Ureter (tissue), 1 donor: ENCODE measurements around the gene GPR25. TPM values are rescaled to one million over a fixed set of nuclear protein-coding genes. Genes with fewer than 3 reads are reported as not detected.

Source experiments
- DNase-seq: peaks from one replicate; pipeline ENCODE4 v3.0.0-alpha.2; 2020; ENCODE audit warnings: low spot score
- total RNA-seq: library from RNA; stranded (reverse); gene quantifications from one replicate; pipeline ENCODE4 v1.2.4, GENCODE V29; 2023
- donor health status: DM: yes; HTN: yes; CAD: no.

GPR25 gene
- total RNA-seq, 1 donor from 2014 or later, result not detected

DNA sequence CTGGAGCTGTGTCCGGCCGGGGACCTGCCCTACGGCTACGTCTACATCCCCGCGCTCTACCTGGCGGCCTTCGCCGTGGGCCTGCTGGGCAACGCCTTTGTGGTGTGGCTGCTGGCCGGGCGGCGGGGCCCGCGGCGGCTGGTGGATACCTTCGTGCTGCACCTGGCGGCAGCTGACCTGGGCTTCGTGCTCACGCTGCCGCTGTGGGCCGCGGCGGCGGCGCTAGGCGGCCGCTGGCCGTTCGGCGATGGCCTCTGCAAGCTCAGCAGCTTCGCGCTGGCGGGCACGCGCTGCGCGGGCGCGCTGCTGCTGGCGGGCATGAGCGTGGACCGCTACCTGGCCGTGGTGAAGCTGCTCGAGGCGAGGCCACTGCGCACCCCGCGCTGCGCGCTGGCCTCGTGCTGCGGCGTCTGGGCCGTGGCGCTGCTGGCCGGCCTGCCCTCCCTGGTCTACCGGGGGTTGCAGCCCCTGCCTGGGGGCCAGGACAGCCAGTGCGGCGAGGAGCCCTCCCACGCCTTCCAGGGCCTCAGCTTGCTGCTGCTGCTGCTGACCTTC is 412 bp downstream of the GPR25 start:
- no peak for DNase-seq

GRCh38 chr1:200873671-200874397 is 1.1 kb downstream of the GPR25 start:
- no peak for DNase-seq

GRCh38 chr1:200874694-200875093 is 1.9 kb downstream of the GPR25 start:
- no peak for DNase-seq

GRCh38 chr1:200875416-200875815 is 2.6 kb downstream of the GPR25 start:
- no peak for DNase-seq

DNA sequence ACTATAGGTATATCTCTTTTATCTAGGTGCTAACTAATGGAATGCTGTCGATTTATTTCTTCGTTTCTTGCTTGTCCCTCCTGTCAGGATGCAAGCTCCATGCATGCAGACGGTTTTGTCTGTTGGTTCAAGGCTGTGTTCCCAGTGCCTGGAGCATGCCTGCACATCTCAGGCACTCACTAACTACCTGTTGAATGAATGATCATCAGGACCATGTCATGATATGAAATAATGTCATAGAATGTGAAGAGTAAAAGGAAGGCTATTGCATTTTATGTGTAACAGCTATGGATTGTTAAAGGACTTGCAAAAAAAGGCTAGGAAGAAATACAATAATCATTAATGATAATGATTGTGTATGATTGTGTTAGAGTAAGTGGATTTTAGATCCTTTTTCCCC is 4.2 kb downstream of the GPR25 start:
- DNase-seq, result no peak

DNA sequence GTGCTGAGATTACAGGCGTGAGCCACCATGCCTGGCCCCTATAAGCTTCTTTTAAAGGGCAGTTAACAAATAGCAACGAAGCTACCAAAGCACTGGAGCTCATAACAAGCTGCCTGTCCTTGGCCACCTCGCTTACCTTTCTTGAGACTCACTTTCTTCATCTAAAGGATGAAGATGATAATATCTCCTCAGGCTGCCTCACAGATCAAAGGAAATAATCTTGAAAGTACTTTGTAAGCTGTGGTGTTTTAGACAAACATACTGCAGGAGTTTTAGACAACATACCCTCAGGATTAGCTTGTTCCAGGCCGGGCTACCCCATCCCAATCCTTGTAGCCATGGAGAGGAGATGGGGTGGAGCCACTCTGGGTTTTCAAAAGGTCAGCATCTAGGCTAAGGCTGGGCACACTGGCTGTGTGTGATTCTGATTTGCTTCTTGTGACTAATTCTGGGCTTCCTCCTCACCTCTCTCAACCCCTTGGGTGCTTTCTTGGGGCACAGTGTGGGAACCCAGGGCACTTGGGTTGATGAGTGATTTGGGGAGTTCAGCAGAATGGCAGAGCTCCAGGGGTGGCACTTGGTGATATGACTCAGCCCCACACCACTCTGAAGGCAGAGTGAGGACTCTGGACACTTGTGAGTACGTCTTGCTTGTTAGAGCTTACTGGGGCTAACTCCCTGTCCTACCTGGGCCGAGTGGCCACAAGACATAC is 5.2 kb downstream of the GPR25 start:
- no peak for DNase-seq

GRCh38 chr1:200880212-200880611 is 7.4 kb downstream of the GPR25 start:
- no peak for DNase-seq

DNA sequence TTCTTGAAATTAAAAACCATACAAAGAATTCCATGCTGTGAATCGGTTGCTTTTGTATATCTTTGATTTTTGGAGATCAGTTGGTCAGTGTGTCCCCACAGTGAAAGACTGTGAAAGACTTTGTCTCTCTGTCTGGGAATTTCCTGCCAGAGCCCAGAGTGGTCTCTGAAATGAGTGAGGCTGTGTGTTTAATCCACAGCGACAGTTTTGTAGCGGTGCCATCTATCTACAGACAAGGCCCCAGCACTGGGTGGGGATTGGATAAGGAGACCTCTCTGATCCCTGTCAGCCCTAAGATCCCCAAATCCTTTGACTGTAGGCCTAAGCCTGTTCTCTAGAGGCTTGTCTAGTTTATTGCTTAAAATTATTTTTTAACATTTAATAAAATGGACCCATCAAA is 10.3 kb downstream of the GPR25 start:
- DNase-seq, result no peak

- DNase-seq, result no peak
Observed at GRCh38 chr1:200885623-200886402, 13.0 kb downstream of the GPR25 start.

GRCh38 chr1:200886594-200886993 is 13.8 kb downstream of the GPR25 start:
- DNase-seq, result no peak

DNA sequence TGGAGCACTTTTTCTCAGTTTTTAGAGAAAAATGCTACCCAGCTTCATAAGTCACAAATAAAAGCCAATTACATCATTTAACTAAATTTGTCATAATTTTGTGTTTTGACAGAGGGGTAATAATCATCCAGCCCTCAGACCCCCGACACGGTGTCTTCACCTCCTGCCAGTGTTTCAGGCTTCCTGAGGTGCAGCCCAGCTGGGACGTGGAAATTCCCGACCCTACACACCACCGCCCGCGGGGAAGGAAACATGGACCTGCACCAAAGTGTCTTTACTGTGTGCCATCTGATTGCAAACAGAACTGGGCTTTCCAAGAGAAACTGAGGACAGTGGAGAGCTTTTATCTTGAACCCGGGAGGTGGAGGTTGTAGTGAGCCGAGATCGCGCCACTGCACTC is 14.3 kb downstream of the GPR25 start:
- no peak for DNase-seq

GRCh38 chr1:200887772-200888348 is 15.1 kb downstream of the GPR25 start:
- DNase-seq, result no peak

DNA sequence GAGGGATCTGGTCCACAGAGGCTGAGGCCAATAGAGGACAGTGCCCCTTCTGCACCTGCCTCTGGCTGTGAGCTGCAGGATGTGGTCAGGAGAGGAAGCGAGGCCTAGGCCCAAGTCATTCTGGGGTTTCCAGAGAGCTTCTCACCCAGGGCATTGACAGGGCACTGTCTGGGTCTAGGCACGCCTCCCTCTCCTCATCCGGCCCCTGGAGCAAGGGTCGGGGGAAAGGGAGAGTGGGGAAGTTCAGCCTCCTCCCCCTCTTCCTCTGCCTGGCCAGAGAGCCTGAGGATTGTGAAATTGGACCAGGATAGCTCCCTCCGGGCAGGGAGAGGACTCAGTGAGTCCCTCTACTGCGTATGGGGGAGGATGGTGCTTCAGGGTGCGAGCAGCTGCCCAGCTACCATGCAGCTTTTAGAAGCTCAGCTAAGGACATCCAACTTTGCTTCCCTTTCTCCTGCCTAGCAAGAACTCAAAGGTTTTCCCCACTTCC is 15.6 kb downstream of the GPR25 start:
- DNase-seq, result no peak

GRCh38 chr1:200889571-200889970 is 16.8 kb downstream of the GPR25 start:
- no peak for DNase-seq

DNA sequence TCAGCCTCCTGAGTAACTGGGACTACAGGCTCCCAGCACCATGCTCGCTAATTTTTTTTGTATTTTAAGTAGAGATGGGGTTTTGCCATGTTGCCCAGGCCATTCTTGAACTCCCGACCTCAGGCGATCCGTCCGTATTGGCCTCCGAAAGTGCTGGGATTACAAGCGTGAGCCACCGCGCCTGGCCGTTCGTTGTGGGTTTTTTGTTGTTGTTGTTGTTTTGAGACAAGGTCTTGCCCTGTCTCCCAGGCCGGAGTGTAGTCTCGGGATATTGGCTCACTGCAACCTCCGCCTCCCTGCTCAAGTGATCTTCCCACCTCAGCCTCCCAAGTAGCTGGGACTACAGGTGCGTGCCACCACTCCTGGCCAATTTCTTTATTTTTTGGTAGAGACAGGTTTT is 17.2 kb downstream of the GPR25 start:
- DNase-seq, result no peak

DNA sequence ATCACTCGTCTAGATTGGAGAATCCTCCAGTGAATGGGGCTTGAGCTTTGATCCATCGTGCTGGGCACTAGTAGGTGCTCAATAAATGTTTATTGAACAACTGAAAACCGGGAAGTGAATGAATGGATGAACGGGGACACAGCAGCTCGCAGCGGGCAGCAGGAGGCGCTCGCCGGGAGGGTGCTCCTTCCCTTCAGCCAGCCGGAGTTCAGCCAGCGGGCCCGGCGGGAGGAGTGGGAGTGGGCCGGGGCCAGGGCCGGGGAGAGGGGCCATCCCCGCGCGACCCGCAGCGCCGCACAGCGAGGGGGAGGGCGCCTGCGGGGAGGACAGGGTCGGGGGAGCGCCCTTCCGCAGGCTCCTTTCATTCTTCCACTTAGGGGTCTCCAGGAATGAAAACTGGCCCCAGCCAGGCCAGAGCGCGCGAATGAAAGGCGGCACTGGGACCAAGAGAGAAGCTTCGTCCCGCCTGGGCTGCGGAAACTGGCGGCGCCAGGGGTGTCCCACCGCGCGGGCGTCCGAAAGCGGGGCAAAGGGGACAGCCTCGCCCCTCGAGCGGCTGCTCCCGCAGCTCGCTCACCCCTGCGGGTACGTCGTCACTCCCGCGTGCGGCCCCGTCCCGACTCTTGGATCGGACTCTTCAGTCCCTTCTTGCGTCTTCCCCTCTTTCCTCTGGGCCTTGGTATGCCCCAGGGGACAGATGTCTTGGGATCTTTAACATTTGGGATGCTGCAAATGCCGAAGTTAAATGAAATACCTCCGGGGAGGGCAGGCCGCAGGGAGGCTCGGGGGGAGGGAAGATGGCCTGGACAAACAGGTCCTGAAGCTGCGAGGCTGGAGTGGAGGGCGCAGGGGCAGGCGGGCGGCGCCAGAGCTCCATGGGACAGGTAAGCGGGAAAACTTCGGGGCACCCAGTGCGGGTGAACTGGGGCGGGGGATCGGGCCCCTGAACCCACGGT is 18.3 kb downstream of the GPR25 start:
- DNase-seq, result no peak

- DNase-seq, result no peak
Observed at GRCh38 chr1:200891774-200892157, 19.0 kb downstream of the GPR25 start.

DNA sequence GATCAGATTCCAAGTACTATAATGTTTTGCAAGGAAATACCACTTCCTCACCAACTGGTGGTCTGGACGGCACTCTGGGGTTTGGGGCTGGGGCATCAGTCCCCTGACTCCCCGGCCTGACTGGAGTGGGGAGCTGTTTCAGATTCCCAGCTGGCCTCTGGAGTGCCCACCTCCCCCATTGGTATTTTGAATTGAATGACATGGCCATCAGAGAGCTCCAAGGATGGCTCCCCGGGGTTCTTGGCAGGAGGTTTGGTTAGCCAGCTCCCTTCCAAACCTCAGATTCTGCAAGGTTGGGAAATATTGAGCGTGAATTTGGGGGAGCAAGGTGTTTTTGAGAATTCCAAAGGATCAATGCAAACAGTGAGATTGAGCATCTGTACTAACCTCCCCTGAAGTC is 19.8 kb downstream of the GPR25 start:
- no peak for DNase-seq

GRCh38 chr1:200892958-200893357 is 20.2 kb downstream of the GPR25 start:
- DNase-seq, result no peak

DNA sequence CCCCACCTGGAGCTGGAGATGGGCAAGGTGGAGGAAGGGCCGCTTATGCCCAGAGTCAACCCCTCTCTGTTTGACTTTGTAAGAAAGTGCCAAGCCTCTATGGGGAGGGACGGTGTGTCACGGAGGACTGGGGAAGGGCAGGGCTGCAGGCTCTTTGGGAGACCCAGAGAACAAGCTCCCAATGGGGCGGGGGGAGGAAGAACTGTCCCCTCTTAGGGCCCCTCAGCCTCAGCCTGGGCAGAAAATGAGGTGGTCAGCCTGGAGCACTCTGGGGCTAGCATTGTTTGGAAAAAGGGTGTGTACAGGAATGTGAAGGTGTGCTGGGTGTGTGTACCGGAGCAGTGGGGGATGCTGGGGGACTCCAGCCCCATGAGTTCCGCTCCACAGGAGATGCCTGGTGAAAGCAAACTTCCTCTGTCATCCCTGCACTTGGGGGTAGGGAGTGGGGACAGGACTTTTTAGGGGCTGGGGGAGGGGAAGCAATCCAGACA is 20.7 kb downstream of the GPR25 start:
- DNase-seq, result no peak
